ENCODE data around the gene STX4. TPM values are rescaled to one million over a fixed set of nuclear protein-coding genes. Genes with fewer than 3 reads are reported as not detected.

STX4 gene
- total RNA-seq, 1 donor: 15.5 TPM

DNA sequence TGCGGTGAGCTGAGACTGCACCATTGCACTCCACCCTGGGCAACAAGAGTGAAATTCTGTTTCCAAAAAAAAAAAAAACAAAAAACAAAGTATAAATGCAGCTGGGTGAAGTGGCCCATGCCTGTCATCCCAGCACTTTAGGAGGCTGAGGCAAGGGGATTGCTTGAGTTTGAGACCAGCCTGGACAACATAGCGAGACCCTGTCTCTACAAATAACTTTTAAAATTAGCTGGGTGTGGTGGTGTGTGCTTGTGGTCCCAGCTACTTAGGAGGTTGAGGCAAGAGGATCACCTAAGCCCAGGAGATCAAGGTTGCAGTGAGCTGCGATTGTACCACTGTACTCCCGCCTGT is 10.1 kb upstream of the STX4 start:
- DNase-seq (ENCODE audit: low read depth): no peak
- TF ChIP-seq, protein P1, sequence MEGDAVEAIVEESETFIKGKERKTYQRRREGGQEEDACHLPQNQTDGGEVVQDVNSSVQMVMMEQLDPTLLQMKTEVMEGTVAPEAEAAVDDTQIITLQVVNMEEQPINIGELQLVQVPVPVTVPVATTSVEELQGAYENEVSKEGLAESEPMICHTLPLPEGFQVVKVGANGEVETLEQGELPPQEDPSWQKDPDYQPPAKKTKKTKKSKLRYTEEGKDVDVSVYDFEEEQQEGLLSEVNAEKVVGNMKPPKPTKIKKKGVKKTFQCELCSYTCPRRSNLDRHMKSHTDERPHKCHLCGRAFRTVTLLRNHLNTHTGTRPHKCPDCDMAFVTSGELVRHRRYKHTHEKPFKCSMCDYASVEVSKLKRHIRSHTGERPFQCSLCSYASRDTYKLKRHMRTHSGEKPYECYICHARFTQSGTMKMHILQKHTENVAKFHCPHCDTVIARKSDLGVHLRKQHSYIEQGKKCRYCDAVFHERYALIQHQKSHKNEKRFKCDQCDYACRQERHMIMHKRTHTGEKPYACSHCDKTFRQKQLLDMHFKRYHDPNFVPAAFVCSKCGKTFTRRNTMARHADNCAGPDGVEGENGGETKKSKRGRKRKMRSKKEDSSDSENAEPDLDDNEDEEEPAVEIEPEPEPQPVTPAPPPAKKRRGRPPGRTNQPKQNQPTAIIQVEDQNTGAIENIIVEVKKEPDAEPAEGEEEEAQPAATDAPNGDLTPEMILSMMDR (IDR thresholded peaks at IDR 0.05; ENCODE audit: insufficient read depth, low read depth, low read length): no peak

GRCh38 chr16:31023627-31024226 is 9.6 kb upstream of the STX4 start:
- no peak for DNase-seq (ENCODE audit: low read depth)
- no peak overlapping the region for H3K4me3 ChIP-seq (ENCODE audit: low read depth, low read length)
- TF ChIP-seq, protein P1 (IDR thresholded peaks at IDR 0.05; ENCODE audit: insufficient read depth, low read depth, low read length): no peak

More for the DNA sequence above, 10.1 kb upstream of the STX4 start:
- no peak overlapping the region for H3K4me3 ChIP-seq (ENCODE audit: low read depth, low read length)

DNA sequence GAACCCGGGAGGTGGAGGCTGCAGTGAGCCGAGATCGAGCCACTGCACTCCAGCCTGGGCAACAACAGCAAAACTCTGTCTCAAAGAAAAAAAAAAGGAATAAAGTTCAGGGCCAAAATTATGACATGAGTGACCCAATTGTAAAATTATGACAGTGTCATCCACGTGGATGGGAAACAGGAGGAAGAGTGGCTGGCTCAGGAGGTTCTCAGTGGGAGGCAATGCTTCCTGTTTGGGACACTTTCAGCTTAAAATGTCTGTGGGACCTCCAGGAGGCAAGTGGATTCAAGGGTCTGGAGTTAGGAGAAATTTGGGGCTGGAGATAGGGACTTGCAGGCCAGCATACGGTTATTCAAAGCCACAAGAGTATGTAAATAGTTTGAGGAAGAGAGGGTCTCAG is 8.0 kb upstream of the STX4 start:
- DNase-seq (ENCODE audit: low read depth): no peak
- no peak overlapping the region for H3K4me3 ChIP-seq (ENCODE audit: low read depth, low read length)
- TF ChIP-seq, protein P1 (IDR thresholded peaks at IDR 0.05; ENCODE audit: insufficient read depth, low read depth, low read length): no peak

GRCh38 chr16:31029272-31029671 is 4.1 kb upstream of the STX4 start:
- TF ChIP-seq, protein P1 (IDR thresholded peaks at IDR 0.05; ENCODE audit: insufficient read depth, low read depth, low read length): no peak
- DNase-seq (ENCODE audit: low read depth): no peak
- H3K4me3 ChIP-seq (ENCODE audit: low read depth, low read length): no peak overlapping the region

DNA sequence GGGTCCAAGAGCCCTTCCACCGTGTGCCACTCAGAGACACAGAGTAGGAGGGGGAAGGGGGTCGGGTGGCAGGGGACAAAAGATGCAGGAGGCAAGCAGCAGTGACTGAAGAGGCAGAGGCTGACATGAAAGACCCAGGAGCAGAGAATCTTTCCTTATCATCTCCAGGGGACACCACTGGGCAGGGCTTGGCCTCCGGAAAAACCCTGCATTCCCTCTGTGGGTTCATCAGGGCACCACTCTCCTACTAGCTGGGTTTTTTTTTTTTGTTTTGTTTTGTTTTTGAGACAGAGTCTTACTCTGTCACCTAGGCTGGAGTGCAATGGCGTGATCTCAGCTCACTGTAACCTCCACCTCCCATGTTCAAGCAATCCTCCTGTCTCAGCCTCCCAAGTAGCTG is 2.1 kb upstream of the STX4 start:
- no peak overlapping the region for H3K4me3 ChIP-seq (ENCODE audit: low read depth, low read length)
- DNase-seq (ENCODE audit: low read depth): no peak
- TF ChIP-seq, protein P1 (IDR thresholded peaks at IDR 0.05; ENCODE audit: insufficient read depth, low read depth, low read length): no peak

GRCh38 chr16:31033709-31034492 is 543 bp downstream of the STX4 start:
- TF ChIP-seq, protein P1 (IDR thresholded peaks at IDR 0.05; ENCODE audit: insufficient read depth, low read depth, low read length): no peak
- peak overlapping the region; percentile 94 for H3K4me3 ChIP-seq (ENCODE audit: low read depth, low read length)
- peak; percentile 76 for DNase-seq (ENCODE audit: low read depth)

Measured in fibroblast of villous mesenchyme (primary cell).